Stimulated activated CD4-positive, alpha-beta T cell treated with anti-CD3 and anti-CD28 coated beads, TNF-alpha, amount 100 ng/mL, for 48 hours (primary cell): ENCODE results near the gene RSRC1.
"Not testable (repeated sequence)": the region's sequence is repeated elsewhere in the genome, so short reads cannot be mapped to it uniquely, and the experiment has no call there.

Source experiments
- DNase-seq, 3 donors: peaks; one replicate each; pipeline ENCODE4 v3.0.0-alpha.2; 2020; ENCODE audit warnings: low read depth in 3 of 3

The RSRC1 gene

DNA sequence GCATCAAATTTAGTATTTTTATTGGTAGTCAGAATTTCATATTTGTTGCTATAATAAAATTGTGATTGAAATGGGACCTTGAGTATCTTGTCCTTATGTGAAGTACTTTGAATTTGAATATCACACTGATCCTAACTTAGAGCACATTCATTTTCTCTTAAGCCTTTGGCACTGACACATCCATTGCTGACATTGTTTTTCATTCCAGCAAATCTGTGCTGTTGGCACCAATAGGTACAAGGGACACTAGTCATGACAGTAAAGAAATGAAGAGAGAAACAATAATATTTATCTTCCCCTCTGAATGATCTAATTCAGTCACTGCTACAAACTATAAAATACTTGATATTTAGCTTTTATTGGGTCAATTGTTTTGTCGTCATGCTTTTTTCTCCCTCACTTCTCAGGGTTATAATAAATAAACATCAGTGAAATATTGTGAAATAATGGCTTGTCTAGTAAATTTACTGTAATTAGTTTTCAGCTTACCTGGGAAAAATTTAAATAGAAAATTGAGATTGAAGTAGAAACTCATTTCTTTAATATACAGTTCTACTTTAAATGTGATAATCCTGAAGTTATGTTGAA is 294.3 kb downstream of the RSRC1 start:
- DNase-seq: no peak

DNA sequence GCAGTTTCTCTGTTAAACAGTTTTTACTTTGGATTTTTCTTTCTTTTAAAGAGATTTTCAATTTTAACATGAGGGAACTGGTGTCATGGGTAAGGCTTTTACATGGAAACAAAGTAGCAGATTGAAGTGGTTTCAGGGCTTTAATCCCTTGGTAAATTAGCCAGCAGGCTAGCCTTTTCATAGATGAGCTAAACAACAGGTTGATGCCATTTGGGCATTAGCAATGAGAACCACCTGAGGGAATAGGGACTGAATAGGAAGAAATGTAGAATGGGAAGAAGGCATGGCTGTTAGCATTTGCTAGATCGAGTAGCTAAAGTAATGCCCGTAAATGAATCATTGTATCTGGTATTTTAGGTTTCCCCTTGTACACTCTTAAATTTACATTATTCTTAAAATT is 295.6 kb downstream of the RSRC1 start:
- no peak for DNase-seq

GRCh38 chr3:158407844-158408517 is 298.1 kb downstream of the RSRC1 start:
- no peak for DNase-seq

GRCh38 chr3:158408518-158408897 is 298.6 kb downstream of the RSRC1 start:
- not testable (repeated sequence) for DNase-seq

DNA sequence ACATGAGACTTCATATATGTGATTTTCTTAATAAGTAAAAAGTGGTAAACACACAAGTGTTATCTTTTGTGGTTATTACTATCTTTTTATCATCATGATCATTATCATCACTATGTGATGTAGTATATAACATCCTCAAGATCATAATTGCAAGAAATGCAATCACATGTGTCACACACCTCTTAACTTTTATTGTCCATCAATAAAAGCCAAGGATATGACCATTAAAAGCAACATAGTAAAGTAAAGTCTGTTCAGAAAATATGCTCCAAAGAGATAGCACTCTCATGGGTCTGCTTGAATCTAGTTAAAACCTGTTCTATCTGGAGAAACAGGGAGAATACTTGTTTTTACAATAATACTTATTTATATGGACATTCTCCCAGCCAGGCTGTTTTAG is 308.1 kb downstream of the RSRC1 start:
- DNase-seq: no peak

DNA sequence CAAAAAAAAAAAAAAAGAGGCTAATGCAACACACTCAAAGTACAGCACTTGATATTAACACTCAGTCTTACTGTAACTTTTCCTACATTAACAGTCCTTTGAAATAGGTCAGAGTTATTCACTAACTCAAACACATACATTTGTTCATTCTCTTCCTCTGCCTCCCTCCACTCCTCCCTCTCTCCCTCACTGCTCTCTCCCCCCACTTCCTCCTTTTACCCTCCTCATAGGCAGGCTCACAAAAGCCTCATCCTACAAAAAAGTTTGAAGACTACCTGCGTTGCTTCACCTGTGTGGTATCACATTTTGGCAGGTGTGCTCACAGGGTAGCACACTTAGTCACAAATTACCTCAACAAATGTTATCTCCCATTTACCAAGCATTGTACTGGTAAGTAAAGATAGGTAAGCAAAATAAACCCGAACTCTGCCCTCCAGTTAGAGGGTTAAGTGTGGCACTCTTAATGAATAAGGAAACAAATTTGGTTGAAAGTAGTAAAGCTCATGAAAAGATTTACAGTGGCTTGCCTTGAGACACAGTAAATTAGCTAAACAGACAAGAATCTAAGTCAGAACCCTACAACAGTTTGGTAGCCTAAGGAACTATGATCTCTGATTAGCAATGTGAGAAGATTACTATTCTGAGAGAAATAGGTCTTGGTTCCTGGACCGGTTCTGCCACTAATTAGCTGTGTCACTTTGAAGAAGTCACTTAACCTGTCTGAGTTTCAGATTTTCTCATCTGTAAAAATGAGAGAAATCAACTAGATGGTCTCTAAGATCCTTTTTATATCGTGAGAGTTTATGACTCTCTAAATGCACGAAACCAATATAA is 310.1 kb downstream of the RSRC1 start:
- no peak for DNase-seq

- DNase-seq: no peak
Observed at GRCh38 chr3:158420654-158421396, 310.9 kb downstream of the RSRC1 start.

- no peak for DNase-seq
Observed at GRCh38 chr3:158430448-158430847, 320.6 kb downstream of the RSRC1 start.

DNA sequence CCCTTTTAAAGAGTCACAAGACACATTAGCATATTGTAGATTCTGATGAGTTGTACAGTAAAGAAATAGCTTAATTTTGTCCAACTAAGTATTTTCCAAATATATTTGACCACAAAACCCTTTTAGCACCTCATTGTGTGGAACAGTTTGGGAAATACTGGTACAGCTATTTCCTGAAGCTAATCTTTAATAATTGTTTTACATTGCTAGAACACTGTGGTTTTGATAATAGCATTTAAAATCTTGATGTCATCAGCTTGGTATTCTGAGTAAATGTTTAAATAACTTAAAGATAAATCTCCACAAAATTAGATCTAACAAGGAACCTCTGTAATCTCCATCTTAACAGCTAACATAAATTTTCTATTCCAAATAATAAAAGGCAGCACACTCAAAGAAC is 321.1 kb downstream of the RSRC1 start:
- no peak for DNase-seq

- no peak for DNase-seq
Observed at GRCh38 chr3:158431829-158432228, 321.9 kb downstream of the RSRC1 start.

DNA sequence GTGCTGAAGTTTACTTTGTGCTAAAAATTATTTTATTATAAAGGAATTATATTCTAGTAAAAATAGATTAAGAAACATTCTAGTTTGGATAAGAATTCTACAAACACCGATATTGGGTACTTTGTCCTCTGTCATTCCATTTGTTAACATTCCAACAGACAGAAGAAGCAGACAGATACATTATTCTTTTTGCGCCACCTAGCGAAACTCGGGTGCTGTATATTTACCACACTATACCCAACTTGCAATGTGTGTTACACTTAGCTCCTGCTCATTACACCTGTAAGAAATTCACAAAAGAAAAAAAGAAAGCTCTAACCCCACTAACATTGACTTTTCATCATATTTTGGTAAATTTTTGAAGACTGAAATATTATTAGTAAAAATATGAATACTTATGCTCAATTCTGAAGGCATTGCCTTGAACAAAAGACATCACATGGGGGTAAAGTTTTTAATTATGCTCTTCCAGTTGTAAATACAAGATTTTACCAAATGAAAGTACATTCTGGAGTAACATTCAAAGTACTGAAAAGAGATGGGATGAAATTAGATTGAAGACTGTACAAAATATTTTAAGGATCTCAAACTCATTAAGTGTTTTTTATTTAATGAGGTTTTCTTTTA is 324.6 kb downstream of the RSRC1 start:
- DNase-seq: no peak

GRCh38 chr3:158443632-158444031 is 333.7 kb downstream of the RSRC1 start:
- DNase-seq: no peak

- DNase-seq: no peak
Observed at GRCh38 chr3:158447408-158447807, 337.5 kb downstream of the RSRC1 start.

GRCh38 chr3:158451405-158452055 is 341.6 kb downstream of the RSRC1 start:
- DNase-seq: no peak

- DNase-seq: no peak
Observed at GRCh38 chr3:158452334-158452733, 342.4 kb downstream of the RSRC1 start.

GRCh38 chr3:158453004-158453403 is 343.1 kb downstream of the RSRC1 start:
- no peak for DNase-seq

DNA sequence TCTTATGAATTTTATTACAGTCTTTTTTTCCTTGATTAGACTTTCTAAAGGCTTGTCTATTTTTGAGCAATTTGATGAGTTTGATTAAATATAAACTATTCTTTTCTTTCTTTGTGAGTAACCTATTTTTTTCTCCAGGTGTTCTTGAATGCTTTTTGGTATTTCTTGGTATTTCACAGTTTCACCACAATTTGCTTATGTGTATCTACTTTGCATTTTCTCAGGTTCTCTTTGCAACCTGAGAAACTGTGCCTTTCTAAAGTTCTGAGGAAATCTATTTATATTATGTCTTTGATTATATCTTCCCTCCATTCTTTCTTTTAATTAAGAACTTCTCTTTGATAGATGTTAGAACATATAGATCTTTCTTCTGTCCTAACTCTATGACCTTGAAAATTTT is 344.0 kb downstream of the RSRC1 start:
- DNase-seq: no peak

GRCh38 chr3:158455406-158455805 is 345.5 kb downstream of the RSRC1 start:
- no peak for DNase-seq

- DNase-seq: no peak
Observed at GRCh38 chr3:158456114-158456513, 346.2 kb downstream of the RSRC1 start.

DNA sequence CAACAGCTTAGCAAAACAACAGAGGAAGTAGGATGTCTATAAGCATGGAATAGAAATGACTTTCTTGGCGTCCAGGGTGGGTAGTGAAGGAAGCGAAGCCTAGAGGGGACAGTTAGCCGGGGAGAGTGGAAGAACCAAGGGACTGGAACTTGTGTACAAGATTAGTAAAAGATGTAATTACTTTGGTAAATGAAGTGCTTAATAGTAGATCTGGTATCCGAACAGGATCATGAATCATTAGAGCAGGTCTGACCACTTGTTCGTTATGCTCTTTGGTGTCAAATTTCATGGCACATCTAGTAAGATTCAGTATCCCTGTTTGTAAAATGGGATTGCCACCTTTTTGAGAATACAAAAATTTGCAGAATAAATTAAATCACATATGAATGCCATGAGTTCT is 348.6 kb downstream of the RSRC1 start:
- no peak for DNase-seq

GRCh38 chr3:158460926-158461325 is 351.0 kb downstream of the RSRC1 start:
- DNase-seq: no peak
